HCT116 (cell line): Measurements from ENCODE around the gene ANKRD29.

ENCODE experiments used
- CEBPB ChIP-seq: IDR thresholded peaks from 2 replicates; pipeline ENCODE4 v1.6.1; 2012; ENCODE audit warnings: low read depth
- CTCF ChIP-seq, 3 experiments: fragments of 200-600 bp in 1 of 3; sonication (generic) in 1 of 3; IDR thresholded peaks in 2 of 3; conservative IDR thresholded peaks in 1 of 3; 2 replicates each; pipeline ENCODE4 v1.5.1; 2012 to 2017; ENCODE audit warnings: low read depth in 2 of 3, low read length in 2 of 3, antibody characterized with exemption in 1 of 3, borderline replicate concordance in 1 of 3, control low read depth in 1 of 3, mild to moderate bottlenecking in 1 of 3, mixed read lengths in 1 of 3, mixed run types in 1 of 3, moderate library complexity in 1 of 3; ENCODE audit not compliant: insufficient read depth in 1 of 3
- EGR1 ChIP-seq: IDR thresholded peaks from 2 replicates; pipeline ENCODE4 v1.6.1; 2012; ENCODE audit warnings: low read depth
- EZH2 ChIP-seq: fragments of 200-600 bp; sonication (generic); IDR thresholded peaks from 2 replicates; pipeline ENCODE4 v1.6.1; 2017; ENCODE audit warnings: antibody characterized with exemption, mixed run types
- EZH2phosphoT487 ChIP-seq: fragments of 200-600 bp; IDR thresholded peaks from 2 replicates; pipeline ENCODE4 v1.6.1; 2018; ENCODE audit warnings: antibody characterized with exemption, borderline replicate concordance
- JUND ChIP-seq: IDR thresholded peaks from 2 replicates; pipeline ENCODE4 v1.6.1; 2012
- MAX ChIP-seq: IDR thresholded peaks from 2 replicates; pipeline ENCODE4 v1.6.1; 2012
- POLR2AphosphoS5 ChIP-seq: IDR thresholded peaks from 2 replicates; pipeline ENCODE4 v1.6.1; 2011; ENCODE audit warnings: mild to moderate bottlenecking, low read depth, low read length, moderate library complexity
- RAD21 ChIP-seq: IDR thresholded peaks from 2 replicates; pipeline ENCODE4 v1.6.1; 2012; ENCODE audit warnings: low read depth, mild to moderate bottlenecking
- SIN3A ChIP-seq: IDR thresholded peaks from 2 replicates; pipeline ENCODE4 v1.6.1; 2012; ENCODE audit warnings: low read depth
- YY1 ChIP-seq: IDR thresholded peaks from 2 replicates; pipeline ENCODE4 v1.6.1; 2011; ENCODE audit warnings: low read length, low read depth, moderate library complexity, mild to moderate bottlenecking; ENCODE audit not compliant: insufficient replicate concordance; ENCODE audit errors: extremely low read depth
- ZNF274 ChIP-seq: fragments of 200-500 bp; sonication (Bioruptor generic); IDR thresholded peaks from 2 replicates; pipeline ENCODE4 v1.6.1; 2014; ENCODE audit warnings: mild to moderate bottlenecking, low read depth, low read length, inconsistent platforms

- TF ChIP-seq MAX = no peak
- TF ChIP-seq CTCF (IDR thresholded peaks at IDR 0.05 in 2 of 3, conservative IDR thresholded peaks at IDR 0.05 in 1 of 3; ENCODE audit: borderline replicate concordance in 1 of 3, insufficient read depth in 1 of 3, low read depth in 2 of 3, low read length in 2 of 3) = no peak
- TF ChIP-seq POLR2AphosphoS5 = no peak
- no peak for TF ChIP-seq EZH2
- no peak for TF ChIP-seq EZH2phosphoT487
- no peak for TF ChIP-seq RAD21
- TF ChIP-seq JUND = no peak
- no peak for TF ChIP-seq ZNF274
- no peak for TF ChIP-seq CEBPB
- no peak for TF ChIP-seq EGR1
- no peak for TF ChIP-seq YY1
- TF ChIP-seq SIN3A = no peak
Measured at GRCh38 chr18:23634692-23635091, 28.0 kb downstream of the ANKRD29 start.
